HCT116 (cell line): ENCODE results near the gene ALDOA. TPM values are rescaled to one million over a fixed set of nuclear protein-coding genes. Genes with fewer than 3 reads are reported as not detected.

Experiments used
- ATAC-seq: fragments of 200-7000 bp; cut with Tn5 transposase; 2 replicates; pipeline ENCODE4 v1.9.1; 2020; ENCODE audit warnings: mild to moderate bottlenecking, moderate library complexity
- BruUV-seq: library from RNA; stranded (reverse); fragments of 400-500 nt; replicated peaks from 2 replicates; lab custom pipeline; 2021; lab: Mats Ljungman, UMichigan
- CTCF ChIA-PET: fragments of 300-600 bp; sonication (Branson Sonifier 250); formaldehyde crosslinking; loops from one replicate; lab custom pipeline; 2021; ENCODE audit warnings: antibody characterized with exemption; lab: Charles Lee
- POLR2A ChIA-PET: fragments of 300-600, 350-600 bp; sonication (Branson Sonifier 250); formaldehyde crosslinking; loops from one replicate; lab custom pipeline; 2021; ENCODE audit warnings: antibody characterized with exemption; lab: Charles Lee
- RAD21 ChIA-PET, 2 experiments: fragments of 300-600 bp; sonication (Branson Sonifier 250); formaldehyde crosslinking; loops; one replicate each; lab custom pipeline; 2023; ENCODE audit warnings: low total read pairs in 2 of 2; ENCODE audit not compliant: uncharacterized antibody in 2 of 2, unreplicated experiment in 2 of 2, low non-redundant PET in 1 of 2; lab: Charles Lee
- DNase-seq: peaks from one replicate; pipeline ENCODE4 v3.0.0-alpha.2; 2010; ENCODE audit warnings: low read depth, low spot score
- H2AFZ ChIP-seq: fragments of 200-600 bp; shearing (Covaris generic), sonication (generic); 2 replicates; pipeline ENCODE4 v1.6.1; 2017; ENCODE audit warnings: low read depth, mixed run types, mixed read lengths, antibody characterized with exemption, low read length; ENCODE audit not compliant: poor library complexity, severe bottlenecking
- H3K27ac ChIP-seq: 2 replicates; pipeline ENCODE4 v1.5.1; 2012; ENCODE audit warnings: low read depth, low read length
- H3K27me3 ChIP-seq: fragments of 200-600 bp; sonication (generic); 2 replicates; pipeline ENCODE4 v1.6.1; 2016; ENCODE audit warnings: mixed run types, low read length, mixed read lengths; ENCODE audit not compliant: insufficient read depth
- H3K36me3 ChIP-seq, 2 experiments: fragments of 200-500 bp in 1 of 2; fragments of 200-600 bp in 1 of 2; sonication (Bioruptor generic) in 1 of 2; sonication (generic) in 1 of 2; 2 replicates each; pipeline versions ENCODE4 v1.5.1 to v1.6.1; 2014 to 2016; ENCODE audit warnings: low read length in 2 of 2, inconsistent platforms in 1 of 2, mixed read lengths in 1 of 2, mixed run types in 1 of 2; ENCODE audit not compliant: insufficient read depth in 2 of 2, control insufficient read depth in 1 of 2
- H3K4me1 ChIP-seq, 2 experiments: fragments of 200-600 bp in 1 of 2; sonication (generic) in 1 of 2; 2 replicates each; pipeline versions ENCODE4 v1.5.1 to v1.6.1; 2012 to 2017; ENCODE audit warnings: low read length in 2 of 2, inconsistent platforms in 1 of 2, mild to moderate bottlenecking in 1 of 2, mixed read lengths in 1 of 2, mixed run types in 1 of 2, moderate library complexity in 1 of 2; ENCODE audit not compliant: insufficient read depth in 2 of 2, control insufficient read depth in 1 of 2
- H3K4me2 ChIP-seq: fragments of 200-600 bp; sonication (generic); 2 replicates; pipeline ENCODE4 v1.6.1; 2017; ENCODE audit warnings: mixed run types, low read length, mixed read lengths
- H3K4me3 ChIP-seq, 2 experiments: fragments of 200-600 bp in 1 of 2; sonication (generic) in 1 of 2; replicated peaks in 1 of 2; 2 replicates each; pipeline ENCODE4 v1.5.1; 2011 to 2016; ENCODE audit warnings: low read length in 2 of 2, control low read depth in 1 of 2, low read depth in 1 of 2, mild to moderate bottlenecking in 1 of 2, mixed read lengths in 1 of 2, mixed run types in 1 of 2
- H3K79me2 ChIP-seq: fragments of 200-600 bp; sonication (generic); 2 replicates; pipeline ENCODE4 v1.6.1; 2017; ENCODE audit warnings: mild to moderate bottlenecking, mixed run types, low read length, moderate library complexity, mixed read lengths; ENCODE audit not compliant: insufficient read depth
- H3K9ac ChIP-seq: fragments of 200-600 bp; sonication (generic); 2 replicates; pipeline ENCODE4 v1.6.1; 2016; ENCODE audit warnings: low read length, mixed read lengths
- H3K9me2 ChIP-seq: fragments of 200-600 bp; sonication (generic), shearing (Covaris generic); 2 replicates; pipeline ENCODE4 v1.6.1; 2017; ENCODE audit warnings: mixed run types, mild to moderate bottlenecking, moderate library complexity; ENCODE audit not compliant: insufficient read depth
- H3K9me3 ChIP-seq, 2 experiments: fragments of 200-500 bp in 1 of 2; fragments of 200-600 bp in 1 of 2; sonication (Bioruptor generic) in 1 of 2; sonication (generic) in 1 of 2; 2 replicates each; pipeline ENCODE4 v1.6.1; 2014 to 2017; ENCODE audit warnings: low read length in 2 of 2, mixed read lengths in 2 of 2, inconsistent platforms in 1 of 2, low read depth in 1 of 2, mild to moderate bottlenecking in 1 of 2, mixed run types in 1 of 2, moderate library complexity in 1 of 2; ENCODE audit not compliant: control insufficient read depth in 1 of 2, insufficient read depth in 1 of 2
- H4K20me1 ChIP-seq: fragments of 200-600 bp; sonication (generic), shearing (Covaris generic); 2 replicates; pipeline ENCODE4 v1.6.1; 2017; ENCODE audit warnings: mixed run types, mild to moderate bottlenecking, moderate library complexity; ENCODE audit not compliant: insufficient read depth
- CEBPB ChIP-seq: IDR thresholded peaks from 2 replicates; pipeline ENCODE4 v1.6.1; 2012; ENCODE audit warnings: low read depth
- EGR1 ChIP-seq: IDR thresholded peaks from 2 replicates; pipeline ENCODE4 v1.6.1; 2012; ENCODE audit warnings: low read depth
- EZH2 ChIP-seq: fragments of 200-600 bp; sonication (generic); IDR thresholded peaks from 2 replicates; pipeline ENCODE4 v1.6.1; 2017; ENCODE audit warnings: antibody characterized with exemption, mixed run types
- EZH2phosphoT487 ChIP-seq: fragments of 200-600 bp; IDR thresholded peaks from 2 replicates; pipeline ENCODE4 v1.6.1; 2018; ENCODE audit warnings: antibody characterized with exemption, borderline replicate concordance
- FOSL1 ChIP-seq: IDR thresholded peaks from 2 replicates; pipeline ENCODE4 v1.6.1; 2012; ENCODE audit warnings: low read depth
- JUND ChIP-seq: IDR thresholded peaks from 2 replicates; pipeline ENCODE4 v1.6.1; 2012
- POLR2AphosphoS5 ChIP-seq: IDR thresholded peaks from 2 replicates; pipeline ENCODE4 v1.6.1; 2011; ENCODE audit warnings: mild to moderate bottlenecking, low read depth, low read length, moderate library complexity
- RAD21 ChIP-seq: IDR thresholded peaks from 2 replicates; pipeline ENCODE4 v1.6.1; 2012; ENCODE audit warnings: low read depth, mild to moderate bottlenecking
- SP1 ChIP-seq: IDR thresholded peaks from 2 replicates; pipeline ENCODE4 v1.6.1; 2012; ENCODE audit warnings: low read depth
- SRF ChIP-seq: IDR thresholded peaks from 2 replicates; pipeline ENCODE4 v1.6.1; 2012; ENCODE audit warnings: low read depth
- TCF7L2 ChIP-seq: IDR thresholded peaks from 2 replicates; pipeline ENCODE4 v1.7.0; 2011; ENCODE audit warnings: borderline replicate concordance, inconsistent platforms; ENCODE audit not compliant: insufficient read depth, insufficient read length; ENCODE audit errors: extremely low read depth
- YY1 ChIP-seq: IDR thresholded peaks from 2 replicates; pipeline ENCODE4 v1.6.1; 2011; ENCODE audit warnings: low read length, low read depth, moderate library complexity, mild to moderate bottlenecking; ENCODE audit not compliant: insufficient replicate concordance; ENCODE audit errors: extremely low read depth
- intact Hi-C: fragments of 100-400 bp; cut with micrococcal nuclease; formaldehyde crosslinking; loops from 2 replicates; pipeline ENCODE4 v1.10.0; 2022
- total RNA-seq: library from RNA; stranded (reverse); gene quantifications from one replicate; pipeline ENCODE4 v1.2.1, GENCODE V29; 2021; ENCODE audit not compliant: unreplicated experiment
- TF ChIP-seq, protein P1 (sequence below): IDR thresholded peaks from 2 replicates; pipeline ENCODE4 v1.6.1; 2012
- TF ChIP-seq, protein P2 (sequence below), 3 experiments: fragments of 200-600 bp in 1 of 3; sonication (generic) in 1 of 3; IDR thresholded peaks in 2 of 3; conservative IDR thresholded peaks in 1 of 3; 2 replicates each; pipeline ENCODE4 v1.5.1; 2012 to 2017; ENCODE audit warnings: low read depth in 2 of 3, low read length in 2 of 3, antibody characterized with exemption in 1 of 3, borderline replicate concordance in 1 of 3, control low read depth in 1 of 3, mild to moderate bottlenecking in 1 of 3, mixed read lengths in 1 of 3, mixed run types in 1 of 3, moderate library complexity in 1 of 3; ENCODE audit not compliant: insufficient read depth in 1 of 3
- TF ChIP-seq, protein P3 (sequence below): IDR thresholded peaks from 2 replicates; pipeline ENCODE4 v1.6.1; 2012

ALDOA gene
- total RNA-seq, 1 experiment from 2014 or later: 2,423 TPM

DNA sequence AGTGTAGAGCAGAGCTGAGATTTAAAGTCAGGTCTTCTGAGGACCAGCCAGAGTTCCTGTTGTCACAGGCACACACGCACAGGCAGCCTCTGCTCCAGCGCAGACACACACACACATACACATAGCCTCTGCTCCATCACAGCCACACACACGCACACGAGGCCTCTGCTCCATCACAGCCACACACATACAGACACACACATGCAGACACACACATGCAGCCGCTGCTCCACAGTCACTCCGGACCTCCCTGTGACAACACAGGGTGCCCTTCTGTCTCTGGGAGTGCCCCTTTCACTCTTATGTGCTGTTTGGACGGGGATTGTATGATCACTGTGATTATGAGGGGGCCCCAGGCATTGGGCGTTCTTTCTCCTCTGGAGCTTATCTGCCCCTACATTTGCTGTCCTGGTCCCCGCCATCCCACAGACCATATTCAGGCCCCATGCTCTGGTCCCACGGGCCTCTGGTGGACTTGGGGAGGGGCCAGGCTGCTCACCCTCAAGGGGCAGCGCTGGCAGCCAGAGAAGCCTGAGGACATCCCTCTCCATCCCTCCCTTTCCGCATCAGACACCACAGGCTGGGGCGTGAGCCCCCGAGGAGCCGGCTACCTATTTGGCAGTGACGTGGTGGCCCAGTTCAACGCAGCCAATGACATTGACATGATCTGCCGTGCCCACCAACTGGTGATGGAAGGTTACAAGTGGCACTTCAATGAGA is 18.7 kb downstream of the ALDOA start:
- Histone ChIP-seq H3K9ac (no peak overlapping the region), H3K4me2 (no peak overlapping the region), H3K9me3 (no peaks in the 10 kb centered on the region), H3K27me3 (no peaks in the 10 kb centered on the region), H2AFZ (no peak overlapping the region), H3K79me2 (peaks cover 20% of the 10 kb centered on the region), H4K20me1 (no peaks in the 10 kb centered on the region), H3K9me2 (no peaks in the 10 kb centered on the region), H3K27ac (no peak overlapping the region), H3K36me3 (peaks cover 30 to 49% of the 10 kb centered on the region in 2 experiments; a peak in 3 of 4 replicates), H3K4me1 (peaks cover 0 to 9% of the 10 kb centered on the region in 2 experiments; a peak in 2 of 4 replicates)
- RAD21 ChIA-PET: no interaction called here
- DNase-seq (no peak), ATAC-seq (no peak)
- BruUV-seq: no TSS peak
- intact Hi-C loops: no loop called here
- POLR2A ChIA-PET: no interaction called here
- CTCF ChIA-PET: no interaction called here
- TF ChIP-seq FOSL1 (no peak), TCF7L2 (no peak), YY1 (no peak), EGR1 (no peak), CEBPB (no peak), JUND (no peak), EZH2phosphoT487 (no peak), RAD21 (no peak), EZH2 (no peak), POLR2AphosphoS5 (no peak), SP1 (no peak), SRF (no peak)
- TF ChIP-seq, protein P1, sequence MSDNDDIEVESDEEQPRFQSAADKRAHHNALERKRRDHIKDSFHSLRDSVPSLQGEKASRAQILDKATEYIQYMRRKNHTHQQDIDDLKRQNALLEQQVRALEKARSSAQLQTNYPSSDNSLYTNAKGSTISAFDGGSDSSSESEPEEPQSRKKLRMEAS: no peak
- TF ChIP-seq, protein P2, sequence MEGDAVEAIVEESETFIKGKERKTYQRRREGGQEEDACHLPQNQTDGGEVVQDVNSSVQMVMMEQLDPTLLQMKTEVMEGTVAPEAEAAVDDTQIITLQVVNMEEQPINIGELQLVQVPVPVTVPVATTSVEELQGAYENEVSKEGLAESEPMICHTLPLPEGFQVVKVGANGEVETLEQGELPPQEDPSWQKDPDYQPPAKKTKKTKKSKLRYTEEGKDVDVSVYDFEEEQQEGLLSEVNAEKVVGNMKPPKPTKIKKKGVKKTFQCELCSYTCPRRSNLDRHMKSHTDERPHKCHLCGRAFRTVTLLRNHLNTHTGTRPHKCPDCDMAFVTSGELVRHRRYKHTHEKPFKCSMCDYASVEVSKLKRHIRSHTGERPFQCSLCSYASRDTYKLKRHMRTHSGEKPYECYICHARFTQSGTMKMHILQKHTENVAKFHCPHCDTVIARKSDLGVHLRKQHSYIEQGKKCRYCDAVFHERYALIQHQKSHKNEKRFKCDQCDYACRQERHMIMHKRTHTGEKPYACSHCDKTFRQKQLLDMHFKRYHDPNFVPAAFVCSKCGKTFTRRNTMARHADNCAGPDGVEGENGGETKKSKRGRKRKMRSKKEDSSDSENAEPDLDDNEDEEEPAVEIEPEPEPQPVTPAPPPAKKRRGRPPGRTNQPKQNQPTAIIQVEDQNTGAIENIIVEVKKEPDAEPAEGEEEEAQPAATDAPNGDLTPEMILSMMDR (IDR thresholded peaks at IDR 0.05 in 2 of 3, conservative IDR thresholded peaks at IDR 0.05 in 1 of 3; ENCODE audit: borderline replicate concordance in 1 of 3, insufficient read depth in 1 of 3, low read depth in 2 of 3, low read length in 2 of 3): no peak
- TF ChIP-seq, protein P3, sequence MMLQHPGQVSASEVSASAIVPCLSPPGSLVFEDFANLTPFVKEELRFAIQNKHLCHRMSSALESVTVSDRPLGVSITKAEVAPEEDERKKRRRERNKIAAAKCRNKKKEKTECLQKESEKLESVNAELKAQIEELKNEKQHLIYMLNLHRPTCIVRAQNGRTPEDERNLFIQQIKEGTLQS: no peak
- TF ChIP-seq, all 23 proteins: peak for 0
- no peak overlapping the region for H3K4me3 ChIP-seq
